Measurements from ENCODE around the gene SLC22A14. TPM values are rescaled to one million over a fixed set of nuclear protein-coding genes. Genes with fewer than 3 reads are reported as not detected.

The SLC22A14 gene
- total and polyA plus RNA-seq, 9 of the 15 experiments (the other 6 are each of a cell fraction or from before 2014, with no cell fraction given), result 0.03 to 0.07 TPM; not detected in 7

DNA sequence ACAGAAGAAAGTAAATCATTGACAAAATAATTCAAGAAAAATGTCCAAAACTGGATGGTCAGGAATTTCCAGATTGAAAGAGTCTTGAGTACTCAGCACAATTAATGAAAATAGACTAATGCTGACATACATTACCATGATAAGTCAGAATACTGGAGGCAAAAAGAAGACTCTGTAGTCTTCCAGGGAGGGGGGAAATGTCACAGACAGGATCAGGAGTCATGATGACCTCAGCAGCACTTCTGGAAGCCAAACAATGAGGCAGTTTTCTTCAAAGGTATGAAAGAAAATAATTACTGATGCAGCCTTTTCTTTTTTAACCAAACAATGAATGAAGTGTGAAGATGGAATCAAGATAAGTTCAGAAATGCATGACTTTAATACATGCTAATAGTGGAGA is 46.6 kb upstream of the SLC22A14 start:
- POLR2A ChIA-PET, result no interaction called here
- Histone ChIP-seq H3K27ac (ENCODE audit: extremely low read depth, low read depth, low read length) (no peak overlapping the region), H3K4me2 (ENCODE audit: insufficient read depth, low read length) (no peak overlapping the region), H3K4me3 (no peak overlapping the region), H2AFZ (ENCODE audit: low read depth, low read length) (no peak overlapping the region), H3K9me1 (ENCODE audit: control insufficient read depth, insufficient read depth, low read length) (no peaks in the 10 kb centered on the region), H3K9me3 (replicated peaks; ENCODE audit: control insufficient read depth, insufficient read depth, low read depth, low read length) (no peaks in the 10 kb centered on the region), H3K9ac (ENCODE audit: insufficient read depth in 1 of 2, low read depth in 2 of 2, low read length in 2 of 2) (no peak overlapping the region), H3K4me1 (replicated peaks in 1 of 2; ENCODE audit: control insufficient read depth in 2 of 2, insufficient read depth in 2 of 2, low read length in 2 of 2) (no peaks in the 10 kb centered on the region), H3K79me2 (ENCODE audit: control insufficient read depth, insufficient read depth, low read length) (no peaks in the 10 kb centered on the region), H4K20me1 (replicated peaks; ENCODE audit: control insufficient read depth, insufficient read depth, low read length) (no peaks in the 10 kb centered on the region), H3K36me3 (ENCODE audit: control insufficient read depth, insufficient read depth, low read length) (peaks cover 75% of the 10 kb centered on the region), H3K27me3 (ENCODE audit: control insufficient read depth in 2 of 2, insufficient read depth in 2 of 2, low read length in 2 of 2) (no peaks in the 10 kb centered on the region)
- in situ Hi-C loops (cut with MboI), result no loop called here
- CTCF ChIA-PET (ENCODE audit: low intra/inter-chr PET ratio), result no interaction called here
- TF ChIP-seq MAFG (tag; conservative IDR thresholded peaks at IDR 0.05) (0 out of 2 replicates have a peak, but pooled peaks have one; percentile 4), ZNF316 (IDR thresholded peaks at IDR 0.05) (peak; percentile 11; the same call in 1 of the 2 replicates), WHSC1 (IDR thresholded peaks at IDR 0.05; ENCODE audit: low read length) (no peak), HDAC8 (tag; IDR thresholded peaks at IDR 0.05) (no peak), ZNF79 (CRISPR knock-in tag; IDR thresholded peaks at IDR 0.05; ENCODE audit: low read depth) (no peak)
- intact Hi-C loops (cut with micrococcal nuclease), result no loop called here
- FAIRE-seq (no peak), ATAC-seq (no peak), DNase-seq (ENCODE audit: extremely low read depth in 1 of 4, low spot score in 3 of 4) (no peak)
- no TSS peak for BruUV-seq (replicated peaks)

DNA sequence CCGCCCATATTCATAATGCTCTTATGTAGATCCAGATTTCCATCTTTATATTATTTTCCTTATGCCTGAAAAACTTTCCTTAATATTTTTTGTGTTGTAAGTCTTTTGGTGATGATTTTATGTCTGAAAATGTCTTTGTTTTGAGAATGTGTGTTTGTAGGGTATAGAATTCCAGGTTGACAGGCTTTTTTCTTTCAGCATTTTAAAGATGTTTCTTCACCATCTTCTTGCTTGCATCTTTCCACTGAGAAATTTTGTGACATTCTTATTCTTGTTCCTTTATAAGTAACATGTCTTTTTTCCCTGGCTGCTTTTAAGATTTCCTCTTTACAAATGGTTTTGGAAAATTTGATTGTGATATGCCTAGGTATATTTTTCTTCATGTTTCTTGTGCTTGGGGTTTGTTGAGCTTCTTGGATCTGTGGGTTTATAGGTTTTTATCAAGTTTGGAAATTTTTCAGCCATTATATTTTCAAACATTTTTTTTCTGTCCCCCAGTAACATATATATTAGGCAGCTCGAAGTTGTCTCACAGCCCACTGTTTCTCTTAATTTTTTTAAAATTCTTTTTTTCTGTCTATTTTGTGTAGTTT is 43.6 kb upstream of the SLC22A14 start:
- Histone ChIP-seq H3K9me3 (replicated peaks; ENCODE audit: control insufficient read depth, insufficient read depth, low read depth, low read length) (no peaks in the 10 kb centered on the region), H2AFZ (ENCODE audit: low read depth, low read length) (no peak overlapping the region), H3K79me2 (ENCODE audit: control insufficient read depth, insufficient read depth, low read length) (no peaks in the 10 kb centered on the region), H3K9ac (ENCODE audit: insufficient read depth in 1 of 2, low read depth in 2 of 2, low read length in 2 of 2) (no peak overlapping the region), H3K4me2 (ENCODE audit: insufficient read depth, low read length) (no peak overlapping the region), H3K9me1 (ENCODE audit: control insufficient read depth, insufficient read depth, low read length) (no peaks in the 10 kb centered on the region), H3K27ac (ENCODE audit: extremely low read depth, low read depth, low read length) (no peak overlapping the region), H3K36me3 (ENCODE audit: control insufficient read depth, insufficient read depth, low read length) (peaks cover 77% of the 10 kb centered on the region), H3K27me3 (ENCODE audit: control insufficient read depth in 2 of 2, insufficient read depth in 2 of 2, low read length in 2 of 2) (no peaks in the 10 kb centered on the region), H3K4me3 (no peak overlapping the region), H4K20me1 (replicated peaks; ENCODE audit: control insufficient read depth, insufficient read depth, low read length) (no peaks in the 10 kb centered on the region), H3K4me1 (replicated peaks in 1 of 2; ENCODE audit: control insufficient read depth in 2 of 2, insufficient read depth in 2 of 2, low read length in 2 of 2) (no peaks in the 10 kb centered on the region)
- no TSS peak for BruUV-seq (replicated peaks)
- FAIRE-seq (no peak), ATAC-seq (no peak), DNase-seq (ENCODE audit: extremely low read depth in 1 of 4, low spot score in 3 of 4) (no peak)
- ChIA-PET CTCF (ENCODE audit: low intra/inter-chr PET ratio) (no interaction called here), POLR2A (interaction anchor here (0.6 to 1.5 kb wide), 4 partner anchors 12 to 1377 kb away, joined by 3 to 5 read pairs (median 3); no protein-coding TSS in a partner anchor)
- in situ Hi-C loops (cut with MboI) (no loop called here), intact Hi-C loops (cut with micrococcal nuclease) (no loop called here)
- WGBS (ENCODE audit: insufficient coverage, low coverage, missing lambda C conversion rate), result 91% methylated on average over 2 of the region's 2 CpGs
- TF ChIP-seq YY1 (IDR thresholded peaks at IDR 0.05; ENCODE audit: borderline replicate concordance in 1 of 3, control insufficient read depth in 1 of 3, extremely low read depth in 1 of 3, insufficient read depth in 3 of 3, insufficient read length in 1 of 3, insufficient replicate concordance in 2 of 3, low read depth in 1 of 3, low read length in 2 of 3), result no peak
- no peak for TF ChIP-seq CXXC5 (CRISPR knock-in tag; IDR thresholded peaks at IDR 0.05)
- TF ChIP-seq ZNF57 (CRISPR knock-in tag; IDR thresholded peaks at IDR 0.05), result no peak
- TF ChIP-seq, protein P1, sequence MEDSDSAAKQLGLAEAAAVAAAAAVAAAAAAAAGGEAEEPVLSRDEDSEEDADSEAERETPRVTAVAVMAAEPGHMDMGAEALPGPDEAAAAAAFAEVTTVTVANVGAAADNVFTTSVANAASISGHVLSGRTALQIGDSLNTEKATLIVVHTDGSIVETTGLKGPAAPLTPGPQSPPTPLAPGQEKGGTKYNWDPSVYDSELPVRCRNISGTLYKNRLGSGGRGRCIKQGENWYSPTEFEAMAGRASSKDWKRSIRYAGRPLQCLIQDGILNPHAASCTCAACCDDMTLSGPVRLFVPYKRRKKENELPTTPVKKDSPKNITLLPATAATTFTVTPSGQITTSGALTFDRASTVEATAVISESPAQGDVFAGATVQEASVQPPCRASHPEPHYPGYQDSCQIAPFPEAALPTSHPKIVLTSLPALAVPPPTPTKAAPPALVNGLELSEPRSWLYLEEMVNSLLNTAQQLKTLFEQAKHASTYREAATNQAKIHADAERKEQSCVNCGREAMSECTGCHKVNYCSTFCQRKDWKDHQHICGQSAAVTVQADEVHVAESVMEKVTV (CRISPR knock-in tag; IDR thresholded peaks at IDR 0.05), result no peak
- no peak for TF ChIP-seq ZC3H8 (IDR thresholded peaks at IDR 0.05)
- TF ChIP-seq BRD4 (IDR thresholded peaks at IDR 0.05), result no peak
- no peak for TF ChIP-seq RB1 (IDR thresholded peaks at IDR 0.05; ENCODE audit: low read depth)
- no peak for TF ChIP-seq ZNF764 (CRISPR knock-in tag; IDR thresholded peaks at IDR 0.05; ENCODE audit: low read depth)
- no peak for TF ChIP-seq HDAC6 (IDR thresholded peaks at IDR 0.05; ENCODE audit: low read depth, low read length)
- TF ChIP-seq BRF1 (IDR thresholded peaks at IDR 0.05; ENCODE audit: borderline replicate concordance, extremely low read depth, insufficient read length), result no peak

All from K562 (cell line).